GM23338 (cell line): ENCODE results near the gene AQP5. TPM values are rescaled to one million over a fixed set of nuclear protein-coding genes. Genes with fewer than 3 reads are reported as not detected.

ENCODE experiments used
- ATAC-seq: fragments of 200-7000 bp; cut with Tn5 transposase; 3 replicates; pipeline ENCODE4 v1.9.1; 2020
- DNase-seq: peaks from one replicate; pipeline ENCODE4 v3.0.0-alpha.2; 2015; ENCODE audit warnings: low spot score
- H2AFZ ChIP-seq: fragments of 200-600 bp; sonication (generic); 2 replicates; pipeline ENCODE4 v1.8.0; 2016; ENCODE audit warnings: antibody characterized with exemption, mild to moderate bottlenecking, moderate library complexity
- H3F3A ChIP-seq: fragments of 200-600 bp; sonication (generic); replicated peaks from 2 replicates; pipeline ENCODE4 v1.8.0; 2017; ENCODE audit warnings: antibody characterized with exemption, mixed run types, low read depth
- H3K27ac ChIP-seq: fragments of 200-600 bp; sonication (generic); 2 replicates; pipeline ENCODE4 v1.6.1; 2016; ENCODE audit warnings: low read depth
- H3K27me3 ChIP-seq: fragments of 200-600 bp; sonication (generic); 2 replicates; pipeline ENCODE4 v1.8.0; 2016; ENCODE audit warnings: mild to moderate bottlenecking, mixed run types, moderate library complexity; ENCODE audit not compliant: insufficient read depth
- H3K36me3 ChIP-seq: fragments of 200-600 bp; sonication (generic); 2 replicates; pipeline ENCODE4 v1.8.0; 2016; ENCODE audit warnings: mild to moderate bottlenecking; ENCODE audit not compliant: insufficient read depth
- H3K4me1 ChIP-seq: fragments of 200-600 bp; sonication (generic); 2 replicates; pipeline ENCODE4 v1.8.0; 2016; ENCODE audit warnings: mild to moderate bottlenecking, moderate library complexity; ENCODE audit not compliant: insufficient read depth
- H3K4me2 ChIP-seq: fragments of 200-600 bp; sonication (generic); 2 replicates; pipeline ENCODE4 v1.7.1; 2017; ENCODE audit warnings: mixed run types
- H3K4me3 ChIP-seq: fragments of 200-600 bp; sonication (generic); 2 replicates; pipeline ENCODE4 v1.6.1; 2016; ENCODE audit warnings: mixed run types
- H3K79me2 ChIP-seq: fragments of 200-600 bp; sonication (generic); replicated peaks from 2 replicates; pipeline ENCODE4 v1.8.0; 2017; ENCODE audit warnings: mild to moderate bottlenecking; ENCODE audit not compliant: insufficient read depth
- H3K9me2 ChIP-seq: fragments of 200-600 bp; sonication (generic); 2 replicates; pipeline ENCODE4 v1.8.0; 2017; ENCODE audit not compliant: insufficient read depth
- H4K20me1 ChIP-seq: fragments of 200-600 bp; sonication (generic); replicated peaks from 2 replicates; pipeline ENCODE4 v1.8.0; 2017; ENCODE audit warnings: mild to moderate bottlenecking; ENCODE audit not compliant: insufficient read depth
- H3K27ac Mint-ChIP-seq: 2 replicates; pipeline ENCODE4 v1.8.0; 2020; ENCODE audit warnings: inconsistent platforms, mild to moderate bottlenecking, moderate library complexity, mixed read lengths
- H3K27me3 Mint-ChIP-seq: 3 replicates; pipeline ENCODE4 v1.8.0; 2022; ENCODE audit warnings: low read depth, mild to moderate bottlenecking, moderate library complexity, mixed read lengths, inconsistent platforms; ENCODE audit not compliant: insufficient read depth, poor library complexity
- H3K36me3 Mint-ChIP-seq: 3 replicates; pipeline ENCODE4 v1.8.0; 2021; ENCODE audit warnings: low read depth, mild to moderate bottlenecking, inconsistent platforms, moderate library complexity, mixed read lengths
- H3K4me1 Mint-ChIP-seq: 3 replicates; pipeline ENCODE4 v1.8.0; 2020; ENCODE audit warnings: mild to moderate bottlenecking, inconsistent platforms, mixed read lengths
- H3K4me3 Mint-ChIP-seq: 3 replicates; pipeline ENCODE4 v1.8.0; 2021; ENCODE audit warnings: moderate library complexity, mild to moderate bottlenecking, inconsistent platforms, mixed read lengths
- H3K9me3 Mint-ChIP-seq: 3 replicates; pipeline ENCODE4 v1.8.0; 2020; ENCODE audit warnings: moderate library complexity, mild to moderate bottlenecking, inconsistent platforms, mixed read lengths
- EZH2 ChIP-seq: fragments of 200-600 bp; sonication (generic); IDR thresholded peaks from one replicate; pipeline ENCODE4 v1.8.0; 2017; ENCODE audit warnings: antibody characterized with exemption, mild to moderate bottlenecking, low read depth; ENCODE audit not compliant: unreplicated experiment
- EZH2phosphoT487 ChIP-seq: fragments of 200-600 bp; sonication (generic); IDR thresholded peaks from one replicate; pipeline ENCODE4 v1.8.1; 2018; ENCODE audit warnings: antibody characterized with exemption; ENCODE audit not compliant: unreplicated experiment
- JUNB ChIP-seq: IDR thresholded peaks from one replicate; pipeline ENCODE4 v1.6.1; 2016; ENCODE audit warnings: antibody characterized with exemption; ENCODE audit not compliant: unreplicated experiment
- NANOG ChIP-seq: IDR thresholded peaks from 2 replicates; pipeline ENCODE4 v1.6.1; 2016; ENCODE audit warnings: antibody characterized with exemption, borderline replicate concordance
- ZNF114 ChIP-seq: fragments of 250-450 bp; sonication (Bioruptor Pico); IDR thresholded peaks from 2 replicates; pipeline ENCODE4 v1.5.0; 2020; ENCODE audit warnings: mild to moderate bottlenecking, moderate library complexity
- ZNF462 ChIP-seq: fragments of 250-450 bp; sonication (Bioruptor Pico); IDR thresholded peaks from 2 replicates; pipeline ENCODE4 v1.5.0; 2020; ENCODE audit warnings: mild to moderate bottlenecking, moderate library complexity
- polyA plus RNA-seq: library from polyadenylated mRNA; unstranded; fragments of >200 nt; fragmentation: Nextera tagmentation; extraction: Ambion mirVana; gene quantifications from 2 replicates; pipeline ENCODE4 v1.2.1, GENCODE V29; 2016
- total RNA-seq: library from RNA; depleted of rRNA; stranded (reverse); fragments of >200 nt; shearing (Covaris generic); gene quantifications from 2 replicates; pipeline ENCODE4 v1.2.3, GENCODE V29; 2014
- TF ChIP-seq, protein P1 (sequence below): IDR thresholded peaks from one replicate; pipeline ENCODE4 v1.6.1; 2018; ENCODE audit warnings: antibody characterized with exemption; ENCODE audit not compliant: unreplicated experiment

Gene AQP5
- total and polyA plus RNA-seq, 2 experiments from 2014 or later = 1.3 to 2.2 TPM

- H3K4me1 ChIP-seq = peaks cover 35% of the 10 kb centered on the region
- DNase-seq (no peak), ATAC-seq (no peak)
- H3K9me2 ChIP-seq = no peaks in the 10 kb centered on the region
- H3K27me3 ChIP-seq = peaks cover 64% of the 10 kb centered on the region
- no peak overlapping the region for H3K27ac ChIP-seq
- H3K4me3 Mint-ChIP-seq = no peak overlapping the region
- peak overlapping the region; percentile 94 for H2AFZ ChIP-seq
- peak overlapping the region; percentile 47; the same call in 1 of the 2 replicates for H3K4me3 ChIP-seq
- H3K79me2 ChIP-seq = no peaks in the 10 kb centered on the region
- H3K4me1 Mint-ChIP-seq = peaks cover 29% of the 10 kb centered on the region
- H3K9me3 Mint-ChIP-seq = peaks cover 6% of the 10 kb centered on the region; the same call in 2 of the 3 replicates
- H4K20me1 ChIP-seq = no peaks in the 10 kb centered on the region
- H3K27me3 Mint-ChIP-seq = peaks cover 35% of the 10 kb centered on the region
- no peaks in the 10 kb centered on the region for H3F3A ChIP-seq
- no peak overlapping the region for H3K27ac Mint-ChIP-seq
- H3K36me3 Mint-ChIP-seq = peaks cover 5% of the 10 kb centered on the region; the same call in 1 of the 3 replicates
- TF ChIP-seq EZH2phosphoT487 = no peak
- no peak for TF ChIP-seq ZNF114
- TF ChIP-seq JUNB = no peak
- no peak for TF ChIP-seq NANOG
- H3K4me2 ChIP-seq = peak overlapping the region; percentile 80; the same call in 1 of the 2 replicates
- H3K36me3 ChIP-seq = no peaks in the 10 kb centered on the region; the same call in 1 of the 2 replicates
Measured at GRCh38 chr12:49955899-49956662, 5.6 kb upstream of the AQP5 start.

GRCh38 chr12:49956663-49957569 lies 4.8 kb upstream of the AQP5 start:
- peaks cover 29% of the 10 kb centered on the region for H3K4me1 Mint-ChIP-seq
- Histone ChIP-seq H3K4me1 (peaks cover 35% of the 10 kb centered on the region), H3K27me3 (peaks cover 68% of the 10 kb centered on the region), H3K4me3 (no peak overlapping the region), H3K27ac (no peak overlapping the region), H2AFZ (no peak overlapping the region), H3K4me2 (no peak overlapping the region), H4K20me1 (no peaks in the 10 kb centered on the region), H3K79me2 (no peaks in the 10 kb centered on the region), H3F3A (no peaks in the 10 kb centered on the region), H3K9me2 (no peaks in the 10 kb centered on the region), H3K36me3 (no peaks in the 10 kb centered on the region; the same call in 1 of the 2 replicates)
- DNase-seq = no peak
- ATAC-seq = no peak
- no peak overlapping the region for H3K27ac Mint-ChIP-seq
- H3K9me3 Mint-ChIP-seq = peaks cover 6% of the 10 kb centered on the region; the same call in 2 of the 3 replicates
- no peak overlapping the region for H3K4me3 Mint-ChIP-seq
- H3K36me3 Mint-ChIP-seq = peaks cover 5% of the 10 kb centered on the region; the same call in 1 of the 3 replicates
- peaks cover 37% of the 10 kb centered on the region for H3K27me3 Mint-ChIP-seq
- TF ChIP-seq ZNF462 (CRISPR knock-in tag) = no peak
- no peak for TF ChIP-seq NANOG
- no peak for TF ChIP-seq EZH2phosphoT487
- TF ChIP-seq JUNB = no peak
- TF ChIP-seq EZH2 = no peak
- TF ChIP-seq, protein P1, sequence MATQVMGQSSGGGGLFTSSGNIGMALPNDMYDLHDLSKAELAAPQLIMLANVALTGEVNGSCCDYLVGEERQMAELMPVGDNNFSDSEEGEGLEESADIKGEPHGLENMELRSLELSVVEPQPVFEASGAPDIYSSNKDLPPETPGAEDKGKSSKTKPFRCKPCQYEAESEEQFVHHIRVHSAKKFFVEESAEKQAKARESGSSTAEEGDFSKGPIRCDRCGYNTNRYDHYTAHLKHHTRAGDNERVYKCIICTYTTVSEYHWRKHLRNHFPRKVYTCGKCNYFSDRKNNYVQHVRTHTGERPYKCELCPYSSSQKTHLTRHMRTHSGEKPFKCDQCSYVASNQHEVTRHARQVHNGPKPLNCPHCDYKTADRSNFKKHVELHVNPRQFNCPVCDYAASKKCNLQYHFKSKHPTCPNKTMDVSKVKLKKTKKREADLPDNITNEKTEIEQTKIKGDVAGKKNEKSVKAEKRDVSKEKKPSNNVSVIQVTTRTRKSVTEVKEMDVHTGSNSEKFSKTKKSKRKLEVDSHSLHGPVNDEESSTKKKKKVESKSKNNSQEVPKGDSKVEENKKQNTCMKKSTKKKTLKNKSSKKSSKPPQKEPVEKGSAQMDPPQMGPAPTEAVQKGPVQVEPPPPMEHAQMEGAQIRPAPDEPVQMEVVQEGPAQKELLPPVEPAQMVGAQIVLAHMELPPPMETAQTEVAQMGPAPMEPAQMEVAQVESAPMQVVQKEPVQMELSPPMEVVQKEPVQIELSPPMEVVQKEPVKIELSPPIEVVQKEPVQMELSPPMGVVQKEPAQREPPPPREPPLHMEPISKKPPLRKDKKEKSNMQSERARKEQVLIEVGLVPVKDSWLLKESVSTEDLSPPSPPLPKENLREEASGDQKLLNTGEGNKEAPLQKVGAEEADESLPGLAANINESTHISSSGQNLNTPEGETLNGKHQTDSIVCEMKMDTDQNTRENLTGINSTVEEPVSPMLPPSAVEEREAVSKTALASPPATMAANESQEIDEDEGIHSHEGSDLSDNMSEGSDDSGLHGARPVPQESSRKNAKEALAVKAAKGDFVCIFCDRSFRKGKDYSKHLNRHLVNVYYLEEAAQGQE = no peak
